PC-9 (cell line): ENCODE results near the gene ADAMTS12. TPM values are rescaled to one million over a fixed set of nuclear protein-coding genes. Genes with fewer than 3 reads are reported as not detected.

Experiments
- BruUV-seq: library from RNA; stranded (reverse); fragments of 400-500 nt; replicated peaks from 2 replicates; lab custom pipeline; 2021; lab: Mats Ljungman, UMichigan
- CTCF ChIA-PET: fragments of 300-600 bp; sonication (Branson Sonifier 250); formaldehyde crosslinking; loops from one replicate; lab custom pipeline; 2022; ENCODE audit warnings: antibody characterized with exemption; lab: Charles Lee
- POLR2A ChIA-PET: fragments of 300-600 bp; sonication (Branson Sonifier 250); formaldehyde crosslinking; loops from one replicate; lab custom pipeline; 2022; ENCODE audit warnings: antibody characterized with exemption; ENCODE audit not compliant: unreplicated experiment; lab: Charles Lee
- DNase-seq, 2 experiments: peaks; one replicate each; pipeline versions ENCODE4 v3.0.0 to v3.0.0-alpha.2; 2015 to 2022; ENCODE audit warnings: mixed read lengths in 1 of 2
- H2AFZ ChIP-seq: fragments of 200-600 bp; sonication (generic); 2 replicates; pipeline ENCODE4 v1.8.1; 2017; ENCODE audit warnings: antibody characterized with exemption
- H3F3A ChIP-seq: fragments of 200-600 bp; sonication (generic); 2 replicates; pipeline ENCODE4 v1.8.1; 2017; ENCODE audit warnings: antibody characterized with exemption, mild to moderate bottlenecking, low read depth; ENCODE audit not compliant: insufficient read depth
- H3K27ac ChIP-seq: fragments of 200-600 bp; sonication (generic); 2 replicates; pipeline ENCODE4 v1.6.1; 2016; ENCODE audit warnings: mixed run types
- H3K27me3 ChIP-seq: fragments of 200-600 bp; sonication (generic); 2 replicates; pipeline ENCODE4 v1.6.1; 2016; ENCODE audit warnings: low read depth, mixed run types; ENCODE audit not compliant: insufficient read depth
- H3K36me3 ChIP-seq: fragments of 200-600 bp; sonication (generic); 2 replicates; pipeline ENCODE4 v1.6.1; 2016; ENCODE audit warnings: low read depth, mixed run types
- H3K4me1 ChIP-seq: fragments of 200-600 bp; sonication (generic); replicated peaks from 2 replicates; pipeline ENCODE4 v1.6.1; 2016; ENCODE audit warnings: mixed run types; ENCODE audit not compliant: insufficient read depth
- H3K4me2 ChIP-seq: fragments of 200-600 bp; sonication (generic); 2 replicates; pipeline ENCODE4 v1.6.1; 2017; ENCODE audit warnings: mixed run types
- H3K4me3 ChIP-seq: fragments of 200-600 bp; sonication (generic); 2 replicates; pipeline ENCODE4 v1.6.1; 2016; ENCODE audit warnings: mixed run types
- H3K79me2 ChIP-seq: fragments of 200-600 bp; sonication (generic); 2 replicates; pipeline ENCODE4 v1.6.1; 2017; ENCODE audit warnings: low read depth, mixed run types
- H3K9me2 ChIP-seq: fragments of 200-600 bp; sonication (generic); 2 replicates; pipeline ENCODE4 v1.8.1; 2017; ENCODE audit warnings: mild to moderate bottlenecking; ENCODE audit not compliant: insufficient read depth
- H3K9me3 ChIP-seq: fragments of 200-600 bp; sonication (generic); 2 replicates; pipeline ENCODE4 v1.8.1; 2016; ENCODE audit warnings: low read depth; ENCODE audit not compliant: insufficient read depth
- H4K20me1 ChIP-seq: fragments of 200-600 bp; sonication (generic); 2 replicates; pipeline ENCODE4 v1.8.1; 2017; ENCODE audit not compliant: insufficient read depth
- CTCF ChIP-seq: fragments of 200-600 bp; sonication (generic); conservative IDR thresholded peaks from 2 replicates; pipeline ENCODE4 v1.6.1; 2017; ENCODE audit warnings: mixed run types, antibody characterized with exemption, mild to moderate bottlenecking, moderate library complexity
- EZH2 ChIP-seq: fragments of 200-600 bp; sonication (generic); IDR thresholded peaks from 2 replicates; pipeline ENCODE4 v1.8.0; 2017; ENCODE audit warnings: antibody characterized with exemption, low read depth
- intact Hi-C: fragments of 100-400 bp; cut with micrococcal nuclease; formaldehyde crosslinking; loops from one replicate; pipeline ENCODE4 v1.10.0; 2022; ENCODE audit not compliant: unreplicated experiment
- total RNA-seq: library from RNA; stranded (reverse); gene quantifications from 2 replicates; pipeline ENCODE4 v1.2.3, GENCODE V29; 2021

The ADAMTS12 gene
- total RNA-seq, 1 experiment from 2014 or later, result 103 TPM

GRCh38 chr5:33905381-33905780 lies 13.6 kb upstream of the ADAMTS12 start:
- Histone ChIP-seq H2AFZ (no peak overlapping the region), H3K27me3 (no peaks in the 10 kb centered on the region), H3K9me2 (no peaks in the 10 kb centered on the region), H3K4me1 (peaks cover 36% of the 10 kb centered on the region), H4K20me1 (no peaks in the 10 kb centered on the region), H3F3A (peaks cover 21% of the 10 kb centered on the region), H3K27ac (no peak overlapping the region), H3K4me2 (no peak overlapping the region), H3K79me2 (no peaks in the 10 kb centered on the region), H3K36me3 (no peaks in the 10 kb centered on the region), H3K9me3 (peaks cover 32% of the 10 kb centered on the region), H3K4me3 (no peak overlapping the region)
- no peak for DNase-seq
- TF ChIP-seq CTCF, result no peak
- TF ChIP-seq EZH2, result no peak
- CTCF ChIA-PET, result no interaction called here
- POLR2A ChIA-PET, result no interaction called here
- intact Hi-C loops, result no loop called here
- no TSS peak for BruUV-seq

GRCh38 chr5:33903118-33903517 lies 11.3 kb upstream of the ADAMTS12 start:
- H3K4me1 ChIP-seq, result peaks cover 36% of the 10 kb centered on the region
- CTCF ChIA-PET, result interaction anchor here (0.6 to 1.0 kb wide), 5 partner anchors 9 to 457 kb away, joined by 3 to 6 read pairs (median 3); no protein-coding TSS in a partner anchor
- no peak for TF ChIP-seq EZH2
- H3K9me3 ChIP-seq, result peaks cover 32% of the 10 kb centered on the region
- peaks cover 21% of the 10 kb centered on the region for H3F3A ChIP-seq
- H3K27me3 ChIP-seq, result no peaks in the 10 kb centered on the region
- POLR2A ChIA-PET, result interaction anchor here (0.6 to 1.1 kb wide), 3 partner anchors 11 to 254 kb away, joined by 3 to 6 read pairs (median 4); partner anchors contain the start of gene ADAMTS12
- H3K9me2 ChIP-seq, result no peaks in the 10 kb centered on the region
- DNase-seq, result peak; percentile 92 to 94
- H3K27ac ChIP-seq, result peak overlapping the region; percentile 72
- intact Hi-C loops, result loop anchor here (1.0 kb wide), 3 partner anchors 9 to 44 kb away; no protein-coding TSS in a partner anchor
- peak overlapping the region; percentile 54 for H2AFZ ChIP-seq
- H3K4me3 ChIP-seq, result peak overlapping the region; percentile 22; the same call in 1 of the 2 replicates
- peak overlapping the region; percentile 58 for H3K4me2 ChIP-seq
- no peaks in the 10 kb centered on the region for H4K20me1 ChIP-seq
- H3K79me2 ChIP-seq, result no peaks in the 10 kb centered on the region
- no TSS peak for BruUV-seq
- H3K36me3 ChIP-seq, result no peaks in the 10 kb centered on the region

- Histone ChIP-seq H3K27me3 (no peaks in the 10 kb centered on the region), H3F3A (peaks cover 21% of the 10 kb centered on the region), H3K4me2 (peak overlapping the region; percentile 58; the same call in 1 of the 2 replicates), H3K27ac (0 out of 2 replicates have a peak overlapping the region, but pooled peaks have one; percentile 72), H3K9me2 (no peaks in the 10 kb centered on the region), H3K4me3 (no peak overlapping the region), H4K20me1 (no peaks in the 10 kb centered on the region), H3K79me2 (no peaks in the 10 kb centered on the region), H3K4me1 (peaks cover 37% of the 10 kb centered on the region), H2AFZ (0 out of 2 replicates have a peak overlapping the region, but pooled peaks have one; percentile 21), H3K9me3 (peaks cover 17% of the 10 kb centered on the region; the same call in 1 of the 2 replicates), H3K36me3 (no peaks in the 10 kb centered on the region)
- intact Hi-C loops, result no loop called here
- CTCF ChIA-PET, result no interaction called here
- BruUV-seq, result no TSS peak
- no peak for DNase-seq
- TF ChIP-seq EZH2 (no peak), CTCF (no peak)
- POLR2A ChIA-PET, result no interaction called here
These were observed 9.4 kb upstream of the ADAMTS12 start for GRCh38 chr5:33901156-33901555.
